GM19035 (cell line): ENCODE measurements around the gene RBM47.
"Not testable (repeated sequence)": the region's sequence is repeated elsewhere in the genome, so short reads cannot be mapped to it uniquely, and the experiment has no call there.

ENCODE experiments used
- ATAC-seq: cut with Tn5 transposase; IDR thresholded peaks from one replicate; pipeline ENCODE4 v1.9.1; 2021; ENCODE audit not compliant: unreplicated experiment

Gene RBM47

DNA sequence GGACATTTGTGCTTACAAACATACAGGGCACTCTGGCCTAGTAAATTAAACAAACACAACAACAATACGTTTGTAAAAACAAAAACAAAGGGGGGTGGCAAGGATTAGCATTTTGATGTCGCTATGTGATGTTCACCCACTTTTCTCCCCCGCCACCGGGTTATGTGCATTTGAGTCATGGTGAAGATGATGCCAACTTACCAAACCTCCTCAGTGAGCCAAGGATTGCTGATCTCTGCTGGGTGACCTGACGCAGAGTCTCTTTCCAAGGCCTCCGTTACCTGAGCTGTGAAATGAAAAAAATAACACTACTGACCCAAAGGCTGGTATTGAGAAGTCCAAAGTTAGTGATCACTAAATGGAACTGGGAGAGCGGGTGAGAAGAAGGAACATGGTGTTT lies 85.4 kb downstream of the RBM47 start:
- ATAC-seq = no peak

DNA sequence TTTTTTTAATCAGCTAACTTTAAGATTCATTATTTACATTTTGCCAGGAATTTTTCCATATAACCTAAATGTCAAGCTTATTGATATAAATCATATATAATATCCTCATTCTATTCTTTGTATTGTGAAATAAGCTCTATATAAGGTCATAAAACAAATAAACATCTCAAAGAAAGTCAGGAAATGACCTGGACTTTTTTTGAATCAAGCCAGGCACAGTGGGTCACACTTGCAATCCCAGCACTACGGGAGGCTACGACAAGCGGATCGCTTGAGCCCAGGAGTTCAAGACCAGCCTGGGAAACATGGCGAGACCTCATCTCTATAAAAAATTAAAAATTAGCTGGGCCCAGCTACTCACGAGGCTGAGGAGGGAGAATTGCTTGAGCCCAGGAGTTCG lies 88.9 kb downstream of the RBM47 start:
- no peak for ATAC-seq

DNA sequence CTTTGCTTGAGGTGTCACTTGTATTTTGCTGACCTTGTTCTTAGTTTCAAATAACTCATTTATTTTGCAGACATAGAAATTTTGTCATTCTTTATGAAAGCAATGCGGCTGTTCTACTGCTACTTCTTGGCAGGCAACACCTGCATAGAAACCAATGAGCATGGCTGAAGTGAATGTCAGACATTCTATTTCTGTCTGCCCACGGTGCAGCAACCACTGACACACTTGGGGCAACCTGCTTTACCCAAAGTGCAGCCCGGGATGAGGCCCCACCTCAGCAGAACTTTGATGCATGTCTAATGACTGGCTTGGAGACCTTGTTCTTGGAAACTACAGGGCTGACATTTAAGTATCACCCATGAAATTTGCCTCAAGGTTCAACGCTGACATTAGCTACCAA lies 93.6 kb downstream of the RBM47 start:
- peak; percentile 81 for ATAC-seq

DNA sequence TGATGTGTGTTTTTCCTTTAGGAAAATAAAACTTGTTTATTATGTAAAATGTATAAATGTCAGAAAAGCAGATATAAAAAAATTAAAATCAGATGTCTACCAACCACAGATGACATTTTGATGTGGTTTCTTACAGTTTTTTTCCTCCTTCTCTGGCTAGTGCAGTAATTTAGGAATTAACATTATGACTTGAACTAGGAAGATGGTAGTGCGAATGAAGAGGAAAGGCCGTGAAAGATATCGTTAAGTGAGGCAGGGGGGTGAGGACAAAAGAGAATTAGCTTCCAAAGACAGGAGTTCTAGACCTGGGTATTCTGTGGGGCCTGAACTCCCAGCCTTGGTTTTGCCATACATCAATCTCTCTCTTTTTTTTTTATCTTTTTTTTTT lies 98.0 kb downstream of the RBM47 start:
- ATAC-seq = no peak

DNA sequence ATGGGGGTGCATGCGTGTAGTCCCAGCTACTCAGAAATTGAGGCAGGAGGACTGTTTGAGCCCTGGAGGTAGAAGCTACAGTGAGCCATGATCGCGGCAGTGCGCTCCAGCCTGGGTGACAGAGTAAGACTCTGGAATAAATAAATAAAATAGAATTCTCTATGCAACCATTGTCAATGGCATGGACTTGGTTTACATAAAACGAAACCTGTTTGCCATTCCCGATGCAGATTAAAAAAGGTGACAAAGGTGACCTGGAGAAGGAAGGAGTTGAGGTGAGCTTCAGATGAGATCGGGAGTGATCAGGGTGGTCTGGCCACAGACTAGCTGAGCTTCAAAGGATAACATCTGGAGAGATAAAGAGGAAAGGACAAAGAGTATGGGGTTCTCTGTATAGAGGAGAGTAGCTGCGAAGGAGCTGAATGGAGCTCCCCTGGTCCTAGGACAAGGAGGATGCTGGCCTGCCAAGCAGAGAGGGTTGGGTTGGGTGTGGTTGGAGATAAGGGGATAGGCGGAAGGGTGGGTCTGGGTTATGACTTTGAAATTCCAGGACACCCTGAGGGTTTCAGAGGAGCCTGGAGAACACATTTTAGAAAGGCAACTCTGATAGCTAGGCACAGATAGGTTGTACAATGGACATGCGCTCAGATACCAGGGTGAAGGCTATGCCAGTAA lies 98.6 kb downstream of the RBM47 start:
- ATAC-seq = no peak

DNA sequence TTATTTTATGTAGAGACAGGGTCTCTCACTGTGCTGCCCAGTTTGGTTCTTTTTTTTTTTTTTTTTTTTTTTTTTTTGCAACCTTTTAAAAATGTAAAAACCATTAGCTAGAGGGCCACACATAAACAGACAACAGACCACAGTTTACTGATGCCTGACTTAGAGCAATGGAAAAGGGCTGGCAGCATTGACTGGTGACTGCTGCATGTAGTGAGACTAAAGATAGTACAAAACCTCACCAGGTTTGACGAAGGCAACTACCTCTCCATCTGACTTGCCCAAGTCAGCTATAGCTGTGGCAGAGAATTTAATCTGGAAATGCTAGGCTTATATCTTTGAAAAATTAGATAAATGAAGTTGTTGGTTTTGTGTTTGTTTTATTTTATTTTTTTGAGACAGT lies 102.9 kb downstream of the RBM47 start:
- no peak for ATAC-seq

DNA sequence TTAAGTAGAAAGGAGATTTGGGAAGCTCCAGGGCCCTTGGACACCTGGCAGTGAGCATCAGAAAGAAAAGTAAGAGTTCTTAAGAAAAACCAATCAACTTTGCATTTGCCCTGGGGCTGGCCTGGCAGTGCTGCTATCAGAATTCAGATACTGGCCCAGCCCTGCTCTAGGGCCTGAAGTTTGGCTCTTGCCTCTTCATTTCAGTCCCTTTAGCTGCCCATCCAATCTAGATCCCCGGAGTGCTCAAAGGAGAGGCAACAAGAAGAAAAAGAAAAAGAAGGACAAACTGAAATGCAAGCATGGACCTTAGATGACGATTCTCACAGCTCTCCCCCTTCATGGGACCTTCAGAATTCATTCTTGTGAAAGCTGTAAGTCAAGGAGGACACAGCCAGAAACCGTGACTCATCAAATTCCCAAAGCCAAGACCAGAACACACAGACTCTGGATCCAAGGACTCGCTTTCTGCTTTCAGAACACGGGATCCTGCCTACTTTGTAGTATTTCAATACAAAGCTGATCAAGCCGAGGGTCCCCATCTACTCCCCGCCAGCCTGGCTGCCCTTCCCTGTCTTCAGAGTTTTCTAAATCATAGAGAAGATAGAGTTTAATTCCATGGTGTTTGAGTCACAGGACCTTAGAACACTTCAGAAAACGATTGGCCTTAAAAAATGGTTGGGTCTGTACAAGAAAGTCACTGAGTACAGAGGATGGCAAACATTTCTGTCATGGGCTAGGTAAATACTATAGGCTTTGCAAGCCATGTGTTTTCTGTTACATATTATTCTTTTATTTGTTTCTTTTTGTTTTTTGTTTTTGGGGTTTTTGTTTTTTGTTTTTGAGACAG lies 103.7 kb downstream of the RBM47 start:
- ATAC-seq = no peak

DNA sequence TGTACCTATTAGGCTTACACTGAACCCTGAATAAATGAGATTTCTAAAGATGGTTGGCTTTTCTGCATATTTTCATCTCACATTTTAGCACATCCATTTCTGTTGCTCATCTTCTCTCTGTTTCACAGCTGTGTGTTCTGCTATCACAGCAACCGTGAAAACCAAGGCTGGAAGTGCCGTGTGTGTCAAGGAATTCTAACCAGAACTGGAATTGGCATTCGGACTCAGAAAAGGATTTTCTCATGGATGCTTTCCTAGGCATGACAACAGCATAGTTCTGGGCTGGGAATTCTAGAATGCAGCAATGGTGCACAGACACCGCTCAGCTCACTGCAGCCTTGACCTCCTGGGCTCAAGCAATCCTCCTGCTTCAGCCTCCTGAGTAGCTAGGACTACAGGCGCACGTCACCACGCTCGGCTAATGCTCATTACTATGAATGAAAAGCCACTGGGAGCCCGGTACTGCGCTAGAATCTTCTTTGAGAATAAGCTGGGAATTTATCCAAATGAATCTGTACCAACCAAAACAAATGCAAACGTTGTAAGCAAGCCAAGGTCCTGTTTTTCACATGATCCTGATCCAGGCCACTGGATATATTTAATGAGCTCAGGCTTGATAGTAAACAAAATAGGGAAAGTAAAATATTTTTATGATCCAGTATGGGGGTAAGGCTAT lies 105.2 kb downstream of the RBM47 start:
- ATAC-seq = no peak

DNA sequence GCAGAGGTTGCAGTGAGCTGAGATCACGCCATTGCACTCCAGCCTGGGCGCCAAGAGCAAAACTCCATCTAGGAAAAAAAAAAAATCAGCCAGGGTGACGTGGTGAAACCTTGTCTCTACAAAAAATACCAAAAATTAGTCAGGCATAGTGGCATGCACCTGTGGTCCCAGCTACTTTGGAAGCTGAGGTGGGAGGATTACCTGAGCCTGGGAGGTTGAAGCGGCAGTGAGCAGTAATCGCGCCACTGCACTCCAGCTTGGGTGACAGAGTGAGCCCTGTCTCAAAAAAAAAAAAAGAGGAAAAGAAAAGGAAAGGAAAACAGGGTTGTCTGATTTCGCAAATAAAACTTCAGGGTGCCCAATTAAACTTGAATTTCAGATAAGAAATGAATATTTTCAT lies 106.1 kb downstream of the RBM47 start:
- ATAC-seq = no peak

DNA sequence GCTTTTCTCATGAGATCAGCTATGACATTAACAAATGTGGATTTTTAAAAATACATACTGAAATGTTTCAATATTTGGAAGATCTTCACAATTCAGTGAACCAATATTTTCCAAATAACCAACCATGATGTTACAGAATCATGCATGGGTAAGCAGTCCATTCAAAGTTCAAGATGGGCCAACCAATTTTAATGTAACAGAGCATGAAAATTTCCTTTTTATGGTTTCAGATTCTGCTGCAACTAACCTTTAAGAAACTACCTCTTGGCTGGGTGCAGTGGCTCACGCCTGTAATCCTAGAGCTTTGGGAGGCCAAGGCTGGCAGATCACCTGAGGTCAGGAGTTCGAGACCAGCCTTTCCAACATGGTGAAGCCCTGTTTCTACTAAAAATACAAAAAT lies 107.7 kb downstream of the RBM47 start:
- ATAC-seq = no peak

DNA sequence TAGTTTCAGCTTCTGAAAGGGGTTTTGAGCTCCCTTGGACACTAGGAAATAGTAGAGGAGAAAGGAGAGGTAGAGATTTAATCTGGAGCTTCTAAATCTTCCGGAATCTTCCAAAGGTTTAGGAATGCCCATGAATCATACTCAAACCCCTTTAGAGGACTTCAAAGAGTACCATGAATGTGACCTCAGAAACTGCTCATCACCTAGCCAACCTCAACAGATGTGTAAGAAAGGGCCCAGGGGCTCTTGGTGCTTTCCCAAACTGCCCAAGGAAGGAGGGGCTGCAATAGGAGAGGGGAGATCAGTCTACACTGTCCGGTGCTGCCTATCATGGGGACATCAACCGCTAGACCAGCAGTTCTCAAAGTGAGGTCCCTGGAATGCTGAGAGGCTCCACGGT lies 109.1 kb downstream of the RBM47 start:
- ATAC-seq = no peak

DNA sequence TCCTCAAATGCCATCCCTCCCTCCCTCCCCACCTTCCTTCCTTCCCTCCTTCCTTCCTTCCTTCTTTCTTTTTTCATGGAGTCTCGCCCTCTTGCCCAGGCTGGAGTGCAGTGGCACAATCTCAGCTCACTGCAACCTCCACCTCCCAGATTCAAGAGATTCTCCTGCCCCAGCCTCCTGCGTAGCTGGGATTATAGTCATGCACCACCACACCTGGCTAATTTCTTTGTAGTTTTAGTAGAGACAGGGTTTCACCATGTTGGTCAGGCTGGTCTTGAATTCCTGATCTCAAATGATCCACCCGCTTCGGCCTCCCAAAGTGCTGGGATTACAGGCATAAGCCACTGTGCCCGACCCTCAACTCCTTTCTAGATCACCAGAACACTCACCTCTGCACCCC lies 112.6 kb downstream of the RBM47 start:
- not testable (repeated sequence) for ATAC-seq

DNA sequence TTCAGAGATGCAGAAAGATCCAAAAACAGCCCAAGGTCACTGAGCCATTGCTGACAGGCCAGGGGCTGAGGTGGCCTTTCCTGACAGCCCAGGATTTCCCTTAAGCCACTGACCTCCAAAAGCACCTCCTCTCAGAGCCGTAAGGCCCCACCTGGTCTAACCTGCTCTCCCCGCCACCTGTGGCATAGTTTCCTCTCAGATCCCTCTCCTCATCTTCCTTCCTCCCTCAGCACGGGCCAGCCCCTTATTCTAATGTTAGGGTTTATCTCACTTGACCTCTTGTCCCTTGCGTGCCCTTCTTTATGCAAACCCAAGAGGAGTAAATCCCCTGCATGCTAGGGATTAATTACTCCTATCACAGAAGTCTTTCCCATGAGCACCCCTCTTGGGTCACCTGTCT lies 113.0 kb downstream of the RBM47 start:
- peak; percentile 30 for ATAC-seq

DNA sequence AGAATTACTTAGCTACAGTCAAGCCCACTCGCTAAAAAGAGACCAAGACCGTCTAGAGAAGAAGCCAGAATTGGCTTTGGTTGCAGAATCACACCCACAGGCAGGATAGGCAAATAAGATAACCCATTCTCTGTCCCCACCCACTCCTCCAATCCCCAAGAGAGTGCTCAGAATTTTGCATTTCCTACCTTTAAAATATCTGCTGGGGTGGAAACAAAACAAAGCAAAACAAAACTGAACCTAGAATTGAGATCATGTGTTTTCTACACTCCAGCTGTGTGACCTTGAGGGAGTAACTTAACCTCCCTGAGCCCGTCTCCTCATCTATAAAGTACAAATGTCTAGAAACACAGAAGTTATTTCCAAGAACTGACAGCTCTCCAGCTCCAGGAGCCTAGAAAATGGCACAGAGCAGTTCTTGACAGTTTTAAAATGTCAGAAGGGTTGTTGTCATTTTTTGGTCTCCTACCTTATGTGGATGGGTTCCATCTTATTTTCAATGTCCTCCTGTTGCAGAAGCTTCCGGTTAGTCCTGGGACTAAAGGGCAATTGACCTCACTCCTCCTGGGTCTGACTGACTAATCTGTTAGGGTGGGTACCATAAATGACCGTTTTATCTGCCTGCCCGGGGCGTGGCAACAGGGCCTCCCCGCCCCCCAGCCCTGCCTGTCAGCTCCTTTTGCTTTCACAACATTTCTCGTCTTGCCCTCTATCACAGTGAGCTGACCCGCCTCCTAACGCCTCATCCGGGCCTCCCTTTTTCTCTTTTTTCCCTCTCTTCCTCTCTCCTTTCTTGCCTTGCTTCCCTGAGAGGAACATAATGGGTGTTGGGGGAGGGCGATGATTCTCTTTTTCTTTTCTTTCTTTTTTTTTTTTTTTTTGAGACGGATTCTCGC lies 114.0 kb downstream of the RBM47 start:
- ATAC-seq = peak; percentile 88

DNA sequence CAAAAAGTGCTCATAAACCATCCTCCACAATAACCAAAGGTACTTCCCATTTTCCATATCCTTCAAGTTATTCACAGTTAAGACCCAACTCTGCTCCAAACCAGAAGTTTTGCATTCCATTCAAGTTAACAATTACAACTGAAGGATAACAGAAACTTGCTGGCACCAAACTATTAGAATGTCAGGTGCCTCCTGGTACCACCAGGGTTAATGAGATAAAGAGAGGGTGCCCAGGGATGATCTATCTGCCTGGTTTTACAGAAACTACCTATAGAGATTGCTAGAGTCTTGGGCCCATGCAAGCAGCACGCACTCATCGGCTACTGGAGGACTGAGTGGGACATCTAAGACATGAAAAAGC lies 114.6 kb downstream of the RBM47 start:
- ATAC-seq = no peak

DNA sequence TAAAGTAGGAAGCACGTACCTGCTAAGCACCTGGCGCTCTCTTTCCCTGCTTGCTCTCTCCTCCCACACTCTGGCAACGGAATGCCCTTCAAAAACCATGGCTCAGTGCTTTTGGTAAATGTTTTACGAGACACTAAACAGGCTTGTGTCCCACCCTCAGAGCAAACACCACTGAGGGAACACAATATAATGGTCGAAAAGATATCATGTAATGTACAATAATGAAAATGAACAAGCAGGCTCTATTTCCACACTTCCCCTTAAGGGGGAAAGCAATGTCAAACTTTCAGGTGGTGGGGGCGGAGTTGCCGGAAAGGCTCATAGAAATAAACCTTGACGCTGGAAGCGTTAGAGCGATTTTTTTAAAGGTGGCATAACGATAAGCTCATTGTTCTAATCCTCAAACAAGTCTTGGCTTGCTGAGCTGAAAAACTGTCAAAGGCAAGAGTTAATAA lies 115.1 kb downstream of the RBM47 start:
- no peak for ATAC-seq

DNA sequence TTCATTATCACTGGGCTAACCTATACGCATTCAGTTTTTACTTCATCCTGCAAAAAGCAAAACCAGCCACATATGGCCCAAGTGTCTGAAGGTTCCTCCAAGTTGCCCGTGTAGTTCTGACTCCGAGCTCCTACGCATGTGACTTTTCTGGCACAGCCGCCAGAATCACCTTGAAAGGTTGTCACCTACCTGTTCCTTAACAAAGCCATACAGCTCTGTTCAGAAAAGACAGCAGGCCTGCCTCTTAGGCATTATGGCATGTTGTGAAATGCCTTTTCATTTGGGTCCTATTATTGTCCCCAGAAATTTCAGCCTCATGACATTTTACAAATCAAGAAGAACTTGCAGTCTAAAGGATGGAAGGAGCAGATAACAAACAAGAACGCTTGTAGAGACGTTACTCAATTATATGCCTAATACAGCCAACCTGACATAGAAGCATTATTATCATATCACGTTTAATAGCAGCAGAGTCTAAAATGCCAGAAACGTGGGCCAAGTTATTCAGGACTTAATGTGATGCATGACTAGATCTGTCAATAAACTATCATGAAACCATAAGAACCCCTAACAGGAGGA lies 118.5 kb downstream of the RBM47 start:
- ATAC-seq = no peak

DNA sequence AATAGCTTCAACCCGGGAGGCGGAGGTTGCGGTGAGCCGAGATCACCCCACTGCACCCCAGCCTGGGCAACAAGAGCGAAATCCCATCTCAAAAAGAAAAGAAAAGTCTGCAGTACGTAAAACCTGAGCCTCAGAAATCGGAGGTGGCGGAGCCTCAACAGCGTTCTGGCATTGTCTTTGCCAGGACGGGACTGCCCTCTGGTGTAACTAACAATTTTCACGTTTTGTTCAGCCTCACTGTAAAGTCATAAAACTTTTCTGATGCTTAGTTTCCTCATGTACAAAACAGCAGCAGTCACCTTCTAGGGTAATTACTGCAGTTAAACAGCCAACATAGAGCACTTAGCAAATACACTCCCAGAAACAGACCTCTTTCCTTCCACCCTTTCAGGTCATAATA lies 121.7 kb downstream of the RBM47 start:
- ATAC-seq = no peak

DNA sequence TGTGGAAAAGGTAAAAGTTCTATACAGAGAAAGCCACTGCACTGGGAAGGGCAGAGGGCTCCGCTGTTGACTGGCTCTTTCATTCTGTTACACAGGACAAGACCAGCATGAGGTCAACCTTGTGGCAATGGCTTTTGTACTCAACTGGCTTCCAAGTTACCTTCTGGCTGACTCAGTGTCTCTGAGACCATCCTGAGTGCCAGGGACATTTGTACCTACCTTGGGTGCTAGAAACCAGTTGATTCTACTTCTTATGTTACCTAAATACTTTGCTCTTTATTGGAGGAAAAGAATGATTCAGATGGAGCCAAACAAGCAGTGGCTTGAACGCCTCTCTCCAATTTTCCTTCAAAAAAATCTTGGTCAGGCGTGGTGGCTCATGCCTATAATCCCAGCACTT lies 123.2 kb downstream of the RBM47 start:
- ATAC-seq = no peak

DNA sequence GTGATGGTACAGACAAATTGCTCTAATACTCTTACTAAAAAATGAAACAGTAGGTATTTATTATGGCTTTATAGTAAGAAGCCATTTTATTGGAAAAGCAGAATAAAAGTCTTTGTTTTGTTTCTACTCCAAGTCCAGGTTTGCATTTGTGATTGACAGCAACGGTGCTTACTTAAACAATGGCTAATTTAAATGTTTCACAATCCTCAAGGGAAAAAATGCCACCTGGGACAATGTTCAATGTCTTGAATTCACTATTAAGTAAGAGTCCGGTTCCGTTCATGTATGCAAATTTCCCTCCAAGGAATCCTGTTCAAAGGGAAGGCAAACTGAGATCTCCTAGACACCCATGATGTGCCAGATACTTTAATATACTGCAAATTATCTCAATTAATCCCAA lies 123.6 kb downstream of the RBM47 start:
- ATAC-seq = no peak

DNA sequence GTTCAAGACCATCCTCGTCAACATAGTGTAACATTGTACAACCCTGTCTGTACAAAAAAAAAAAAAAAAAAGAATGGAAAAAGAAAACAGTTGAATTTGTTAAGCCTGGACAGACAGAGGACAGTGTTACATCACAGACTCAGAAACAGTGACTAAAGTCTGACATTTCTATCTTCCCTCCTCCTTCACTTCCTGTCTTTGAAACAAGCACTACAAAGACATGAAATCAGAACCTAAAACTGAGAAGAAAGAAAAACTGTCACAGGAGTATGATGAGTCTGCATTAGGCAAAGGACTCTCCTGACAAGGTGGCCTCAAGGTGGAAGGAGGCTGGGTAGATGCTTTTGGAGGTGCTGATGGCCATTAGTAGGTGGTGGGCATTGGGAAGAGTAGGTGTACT lies 126.7 kb downstream of the RBM47 start:
- no peak for ATAC-seq
